A673 (cell line): ENCODE data around the gene SREBF2. TPM values are rescaled to one million over a fixed set of nuclear protein-coding genes. Genes with fewer than 3 reads are reported as not detected.

Experiments used
- BruUV-seq: library from RNA; stranded (reverse); fragments of 400-500 nt; replicated peaks from 2 replicates; lab custom pipeline; 2021; lab: Mats Ljungman, UMichigan
- CTCF ChIA-PET: fragments of 300-600 bp; sonication (Branson Sonifier 250); formaldehyde crosslinking; loops from one replicate; lab custom pipeline; 2022; ENCODE audit warnings: antibody characterized with exemption; lab: Charles Lee
- POLR2A ChIA-PET: fragments of 300-600 bp; sonication (Branson Sonifier 250); formaldehyde crosslinking; loops from one replicate; lab custom pipeline; 2022; ENCODE audit warnings: antibody characterized with exemption; ENCODE audit not compliant: low non-redundant PET; lab: Charles Lee
- DNase-seq: peaks from one replicate; pipeline ENCODE4 v3.0.0-alpha.2; 2015; ENCODE audit warnings: low spot score
- H3K27ac ChIP-seq: fragments of 200-600 bp; sonication (generic); 2 replicates; pipeline ENCODE4 v1.5.1; 2016; ENCODE audit warnings: mixed run types, low read depth, mild to moderate bottlenecking, mixed read lengths, antibody characterized with exemption, low read length; ENCODE audit not compliant: poor library complexity, severe bottlenecking
- H3K27me3 ChIP-seq: fragments of 200-600 bp; sonication (generic); replicated peaks from 2 replicates; pipeline ENCODE4 v1.6.1; 2017; ENCODE audit warnings: mixed run types, low read depth, mild to moderate bottlenecking, mixed read lengths, antibody characterized with exemption, low read length; ENCODE audit not compliant: insufficient read depth, poor library complexity
- H3K36me3 ChIP-seq: fragments of 200-600 bp; sonication (generic); 2 replicates; pipeline ENCODE4 v1.6.1; 2016; ENCODE audit warnings: mixed run types, mild to moderate bottlenecking, mixed read lengths, antibody characterized with exemption, low read length; ENCODE audit not compliant: insufficient read depth, poor library complexity, severe bottlenecking
- H3K4me1 ChIP-seq: fragments of 200-600 bp; sonication (generic); 2 replicates; pipeline ENCODE4 v1.6.1; 2017; ENCODE audit warnings: mixed run types, mild to moderate bottlenecking, mixed read lengths, antibody characterized with exemption, low read length; ENCODE audit not compliant: insufficient read depth, poor library complexity, severe bottlenecking
- H3K4me3 ChIP-seq: fragments of 200-600 bp; sonication (generic); 2 replicates; pipeline ENCODE4 v1.5.1; 2016; ENCODE audit warnings: low read depth, mixed run types, mild to moderate bottlenecking, mixed read lengths, low read length; ENCODE audit not compliant: poor library complexity, severe bottlenecking
- H3K9me3 ChIP-seq: fragments of 200-600 bp; sonication (generic); 2 replicates; pipeline ENCODE4 v1.6.1; 2016; ENCODE audit warnings: mixed run types, low read depth, mild to moderate bottlenecking, mixed read lengths, antibody characterized with exemption, low read length; ENCODE audit not compliant: poor library complexity, severe bottlenecking
- CTCF ChIP-seq: fragments of 300-800, 200-600 bp; sonication (generic); conservative IDR thresholded peaks from 2 replicates; pipeline ENCODE4 v1.5.1; 2017; ENCODE audit warnings: low read depth, mild to moderate bottlenecking, antibody characterized with exemption, low read length, moderate library complexity, mixed read lengths
- EZH2 ChIP-seq: fragments of 200-600 bp; sonication (generic); IDR thresholded peaks from 2 replicates; pipeline ENCODE4 v1.6.1; 2017; ENCODE audit warnings: borderline replicate concordance, low read depth, mild to moderate bottlenecking, mixed read lengths, antibody characterized with exemption, low read length; ENCODE audit not compliant: poor library complexity, severe bottlenecking
- intact Hi-C: fragments of 100-400 bp; cut with micrococcal nuclease; formaldehyde crosslinking; loops from one replicate; pipeline ENCODE4 v1.10.0; 2022; ENCODE audit not compliant: unreplicated experiment
- total RNA-seq: library from RNA; stranded (reverse); gene quantifications from 2 replicates; pipeline ENCODE4 v1.2.3, GENCODE V29; 2021

Gene SREBF2
- total RNA-seq, 1 experiment from 2014 or later: 141 TPM

- no peak overlapping the region for H3K4me3 ChIP-seq
- ChIA-PET POLR2A (no interaction called here), CTCF (no interaction called here)
- BruUV-seq: no TSS peak
- intact Hi-C loops: no loop called here
- H3K9me3 ChIP-seq: peaks cover 8% of the 10 kb centered on the region
- peak overlapping the region; percentile 58 for H3K27ac ChIP-seq
- H3K36me3 ChIP-seq: peaks cover 14% of the 10 kb centered on the region
- no peak for DNase-seq
- H3K4me1 ChIP-seq: peaks cover 6% of the 10 kb centered on the region
- TF ChIP-seq EZH2 (no peak), CTCF (no peak)
- no peaks in the 10 kb centered on the region for H3K27me3 ChIP-seq
Observed at GRCh38 chr22:41828516-41828915, 4.4 kb upstream of the SREBF2 start.

GRCh38 chr22:41830174-41830573, 2.7 kb upstream of the SREBF2 start:
- H3K27me3 ChIP-seq: no peaks in the 10 kb centered on the region
- BruUV-seq: no TSS peak
- peaks cover 8% of the 10 kb centered on the region for H3K9me3 ChIP-seq
- peak overlapping the region; percentile 11 for H3K27ac ChIP-seq
- H3K4me3 ChIP-seq: no peak overlapping the region
- no peak for TF ChIP-seq CTCF
- TF ChIP-seq EZH2: no peak
- POLR2A ChIA-PET: no interaction called here
- peaks cover 6% of the 10 kb centered on the region for H3K4me1 ChIP-seq
- DNase-seq: no peak
- H3K36me3 ChIP-seq: peaks cover 20% of the 10 kb centered on the region
- intact Hi-C loops: no loop called here
- CTCF ChIA-PET: no interaction called here

- no peak for DNase-seq
- CTCF ChIA-PET: no interaction called here
Observed at GRCh38 chr22:41831383-41831782, 1.5 kb upstream of the SREBF2 start.

More at GRCh38 chr22:41831383-41831782, 1.5 kb upstream of the SREBF2 start:
- Histone ChIP-seq H3K9me3 (peaks cover 8% of the 10 kb centered on the region), H3K27ac (peak overlapping the region; percentile 99), H3K4me3 (no peak overlapping the region), H3K4me1 (peaks cover 13% of the 10 kb centered on the region), H3K27me3 (no peaks in the 10 kb centered on the region), H3K36me3 (peaks cover 24% of the 10 kb centered on the region)
- no peak for TF ChIP-seq CTCF
- TF ChIP-seq EZH2: no peak
- BruUV-seq: no TSS peak
- intact Hi-C loops: no loop called here
- POLR2A ChIA-PET: no interaction called here
